AG04450 (cell line): Measurements from ENCODE around the gene PVRIG. TPM values are rescaled to one million over a fixed set of nuclear protein-coding genes. Genes with fewer than 3 reads are reported as not detected.

Source experiments
- CTCF ChIA-PET: fragments of 300-600, 350-600 bp; formaldehyde crosslinking; extraction: SDS; loops from one replicate; lab custom pipeline; 2022; ENCODE audit warnings: antibody characterized with exemption, inconsistent platforms; lab: Charles Lee
- POLR2A ChIA-PET: fragments of 350-600 bp; formaldehyde crosslinking; extraction: SDS; loops from one replicate; lab custom pipeline; 2021; ENCODE audit warnings: antibody characterized with exemption, inconsistent platforms; lab: Yijun Ruan, JAX
- DNase-seq: peaks from one replicate; pipeline ENCODE4 v3.0.0-alpha.2; 2011; ENCODE audit warnings: low read depth, low spot score
- H3K27ac ChIP-seq: one replicate; pipeline ENCODE4 v1.5.1; 2012; ENCODE audit warnings: low read depth, low read length, control low read depth
- H3K27me3 ChIP-seq: one replicate; pipeline ENCODE4 v1.6.0; 2012; ENCODE audit warnings: low read length; ENCODE audit not compliant: control insufficient read depth, insufficient read depth
- H3K4me3 ChIP-seq: 2 replicates; pipeline ENCODE4 v1.5.1; 2011; ENCODE audit warnings: mild to moderate bottlenecking, low read depth, low read length, control low read depth
- H3K9me3 ChIP-seq: 2 replicates; pipeline ENCODE4 v1.5.1; 2012; ENCODE audit warnings: low read length; ENCODE audit not compliant: control insufficient read depth, insufficient read depth
- polyA plus RNA-seq: library from polyadenylated mRNA; depleted of rRNA; stranded (reverse); fragments of >200 nt; gene quantifications from 2 replicates; pipeline ENCODE4 v1.2.3, GENCODE V29; 2011
- TF ChIP-seq, protein P1 (sequence below): IDR thresholded peaks from 2 replicates; pipeline ENCODE4 v1.5.1; 2011; ENCODE audit warnings: low read depth, low read length, control low read depth, inconsistent platforms

PVRIG gene
- polyA plus RNA-seq, 1 experiment: not detected

DNA sequence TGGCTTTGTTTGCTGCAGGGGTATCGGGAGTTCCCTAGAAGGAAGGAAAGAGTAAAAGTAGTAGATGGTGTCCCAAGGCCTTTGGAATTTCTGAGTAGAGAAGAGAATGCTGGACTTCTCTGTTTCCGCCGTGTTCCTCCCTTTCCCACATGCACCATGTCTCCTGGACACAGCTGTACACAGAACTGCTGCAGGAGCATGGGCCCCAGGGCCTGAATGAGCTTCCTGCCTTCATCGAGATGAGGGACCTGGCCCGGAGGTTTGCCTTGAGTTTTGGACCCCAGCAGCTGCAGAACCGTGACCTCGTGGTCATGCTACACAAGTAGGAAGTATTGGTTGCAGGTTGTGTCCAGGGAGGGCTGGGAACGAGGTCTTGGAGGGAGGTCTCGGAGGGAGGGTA, 15.3 kb upstream of the PVRIG start:
- peaks cover 22% of the 10 kb centered on the region for H3K27me3 ChIP-seq
- H3K4me3 ChIP-seq: no peak overlapping the region
- ChIA-PET POLR2A (no interaction called here), CTCF (no interaction called here)
- DNase-seq: no peak
- no peak overlapping the region for H3K27ac ChIP-seq
- TF ChIP-seq, protein P1, sequence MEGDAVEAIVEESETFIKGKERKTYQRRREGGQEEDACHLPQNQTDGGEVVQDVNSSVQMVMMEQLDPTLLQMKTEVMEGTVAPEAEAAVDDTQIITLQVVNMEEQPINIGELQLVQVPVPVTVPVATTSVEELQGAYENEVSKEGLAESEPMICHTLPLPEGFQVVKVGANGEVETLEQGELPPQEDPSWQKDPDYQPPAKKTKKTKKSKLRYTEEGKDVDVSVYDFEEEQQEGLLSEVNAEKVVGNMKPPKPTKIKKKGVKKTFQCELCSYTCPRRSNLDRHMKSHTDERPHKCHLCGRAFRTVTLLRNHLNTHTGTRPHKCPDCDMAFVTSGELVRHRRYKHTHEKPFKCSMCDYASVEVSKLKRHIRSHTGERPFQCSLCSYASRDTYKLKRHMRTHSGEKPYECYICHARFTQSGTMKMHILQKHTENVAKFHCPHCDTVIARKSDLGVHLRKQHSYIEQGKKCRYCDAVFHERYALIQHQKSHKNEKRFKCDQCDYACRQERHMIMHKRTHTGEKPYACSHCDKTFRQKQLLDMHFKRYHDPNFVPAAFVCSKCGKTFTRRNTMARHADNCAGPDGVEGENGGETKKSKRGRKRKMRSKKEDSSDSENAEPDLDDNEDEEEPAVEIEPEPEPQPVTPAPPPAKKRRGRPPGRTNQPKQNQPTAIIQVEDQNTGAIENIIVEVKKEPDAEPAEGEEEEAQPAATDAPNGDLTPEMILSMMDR: no peak
- H3K9me3 ChIP-seq: no peaks in the 10 kb centered on the region

DNA sequence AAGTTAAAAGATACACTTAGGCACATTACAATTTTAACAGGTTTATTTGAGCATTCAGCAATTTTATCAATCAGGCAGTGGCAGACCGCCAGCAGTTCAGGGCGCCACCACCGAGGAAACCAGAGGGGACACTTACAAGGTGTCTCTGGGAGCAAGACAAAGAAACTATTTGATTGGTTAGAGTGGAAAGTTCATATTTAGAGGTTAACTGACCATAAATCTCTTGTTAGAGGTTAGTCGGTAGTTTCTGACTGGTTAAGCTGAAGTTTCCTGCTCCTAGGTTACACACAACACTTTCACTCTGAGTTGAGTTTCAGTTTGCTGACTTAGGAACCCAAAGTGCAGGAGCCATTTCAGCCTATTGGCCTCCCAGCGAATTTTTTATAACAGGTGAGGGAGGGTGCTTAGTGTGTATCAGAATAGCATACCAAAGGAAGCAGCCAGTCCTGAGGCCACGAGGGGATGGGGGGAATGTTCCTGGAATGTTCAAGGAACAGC, 10.8 kb upstream of the PVRIG start:
- ChIA-PET POLR2A (no interaction called here), CTCF (interaction anchor here (1.1 to 4.5 kb wide), 3 partner anchors 9 to 77 kb away, joined by 4 to 32 read pairs (median 22); no protein-coding TSS in a partner anchor)
- TF ChIP-seq, protein P1: no peak
- DNase-seq: no peak
- no peaks in the 10 kb centered on the region for H3K9me3 ChIP-seq
- H3K27ac ChIP-seq: no peak overlapping the region
- peaks cover 12% of the 10 kb centered on the region for H3K27me3 ChIP-seq
- no peak overlapping the region for H3K4me3 ChIP-seq

DNA sequence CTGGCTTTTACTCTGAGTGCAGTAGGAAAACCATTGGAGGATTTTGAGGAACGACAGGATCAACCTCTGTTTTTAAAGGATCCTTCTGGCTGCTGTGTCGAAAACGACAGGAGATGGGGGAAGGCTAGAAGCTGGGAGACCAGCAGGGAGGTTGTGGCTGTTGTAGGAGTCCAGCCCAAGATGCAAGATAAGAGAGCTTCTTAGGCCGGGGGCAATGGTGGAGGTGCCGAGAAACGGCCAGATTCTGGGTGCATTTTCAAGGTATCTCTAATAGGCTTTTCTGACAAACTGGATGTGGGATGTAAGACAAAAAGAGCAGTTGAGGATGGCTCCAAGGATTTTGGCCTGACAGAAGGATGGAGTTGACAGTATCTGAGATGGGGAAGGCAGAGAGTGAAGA, 10.3 kb upstream of the PVRIG start:
- Histone ChIP-seq H3K27me3 (peaks cover 10% of the 10 kb centered on the region), H3K27ac (no peak overlapping the region), H3K9me3 (no peaks in the 10 kb centered on the region), H3K4me3 (no peak overlapping the region)
- ChIA-PET POLR2A (no interaction called here), CTCF (interaction anchor here (2.9 to 4.5 kb wide), 2 partner anchors 20 to 77 kb away, joined by 22 to 32 read pairs; no protein-coding TSS in a partner anchor)
- no peak for DNase-seq
- TF ChIP-seq, protein P1: no peak

DNA sequence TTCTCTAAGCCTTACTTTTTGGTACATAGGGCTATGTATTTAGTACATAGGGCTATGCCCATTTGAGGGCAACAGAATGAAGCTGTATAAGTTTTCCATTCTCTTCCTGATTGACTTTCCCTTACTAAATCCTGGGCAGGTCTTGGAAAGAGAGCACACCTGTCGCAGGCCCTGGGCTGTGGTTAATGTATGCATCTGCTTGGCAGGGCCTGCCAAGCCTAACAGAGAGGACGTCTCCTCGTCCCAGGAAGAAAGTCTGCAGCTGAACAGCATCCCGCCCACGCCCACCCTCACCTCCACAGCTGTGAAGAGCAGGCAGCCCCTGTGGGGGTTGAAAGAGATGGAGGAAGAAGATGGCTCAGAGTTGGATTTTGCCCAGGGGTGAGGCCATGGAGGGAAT, 8.9 kb upstream of the PVRIG start:
- TF ChIP-seq, protein P1: no peak
- POLR2A ChIA-PET: interaction anchor here (1.0 to 1.2 kb wide), 2 partner anchors 8 to 18 kb away, joined by 3 to 8 read pairs; no protein-coding TSS in a partner anchor
- no peak overlapping the region for H3K27ac ChIP-seq
- CTCF ChIA-PET: interaction anchor here (2.9 to 4.5 kb wide), 2 partner anchors 22 to 78 kb away, joined by 22 to 32 read pairs; no protein-coding TSS in a partner anchor
- peaks cover 5% of the 10 kb centered on the region for H3K27me3 ChIP-seq
- DNase-seq: no peak
- H3K4me3 ChIP-seq: no peak overlapping the region
- no peaks in the 10 kb centered on the region for H3K9me3 ChIP-seq

DNA sequence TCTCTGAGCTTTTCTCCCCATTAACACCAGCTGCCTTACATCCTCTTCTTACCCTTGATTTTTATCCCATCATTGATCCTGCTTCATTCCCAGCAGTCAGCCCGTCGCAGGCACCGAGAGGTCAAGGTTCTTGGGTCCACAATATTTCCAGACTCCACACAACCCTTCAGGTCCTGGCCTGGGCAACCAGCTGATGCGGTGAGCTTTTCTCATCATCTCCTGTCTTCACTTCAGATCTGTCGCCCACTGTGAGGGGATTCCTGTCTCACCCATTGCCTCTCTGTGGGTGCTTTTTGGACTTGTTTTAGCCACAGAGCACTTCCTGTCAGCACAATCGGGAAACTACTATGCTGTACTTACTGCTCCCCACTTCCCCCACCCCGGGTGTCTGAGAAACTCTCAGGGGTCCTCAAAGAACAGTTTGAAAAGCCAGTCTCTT, 8.4 kb upstream of the PVRIG start:
- CTCF ChIA-PET: interaction anchor here (2.9 to 4.5 kb wide), 2 partner anchors 22 to 79 kb away, joined by 22 to 32 read pairs; no protein-coding TSS in a partner anchor
- TF ChIP-seq, protein P1: no peak
- no peak for DNase-seq
- POLR2A ChIA-PET: interaction anchor here (1.0 to 1.2 kb wide), 2 partner anchors 8 to 18 kb away, joined by 3 to 8 read pairs; no protein-coding TSS in a partner anchor
- Histone ChIP-seq H3K4me3 (no peak overlapping the region), H3K27me3 (peaks cover 5% of the 10 kb centered on the region), H3K9me3 (no peaks in the 10 kb centered on the region), H3K27ac (no peak overlapping the region)
